H9 (cell line): ENCODE data around the gene DEAF1. TPM values are rescaled to one million over a fixed set of nuclear protein-coding genes. Genes with fewer than 3 reads are reported as not detected.

Experiments used
- DNase-seq: peaks from one replicate; pipeline ENCODE4 v3.0.0-alpha.2; 2017
- H2AFZ ChIP-seq: one replicate; pipeline ENCODE4 v1.6.1; 2013; ENCODE audit warnings: mild to moderate bottlenecking, low read length, control low read depth, moderate library complexity
- H2AK5ac ChIP-seq: 2 replicates; pipeline ENCODE4 v1.6.1; 2013; ENCODE audit warnings: low read length, control low read depth, mixed read lengths; ENCODE audit not compliant: insufficient read length
- H2BK120ac ChIP-seq: one replicate; pipeline ENCODE4 v1.6.1; 2013; ENCODE audit warnings: low read depth, mild to moderate bottlenecking, low read length, control low read depth, inconsistent platforms; ENCODE audit not compliant: poor library complexity, severe bottlenecking
- H2BK12ac ChIP-seq: 2 replicates; pipeline ENCODE4 v1.6.1; 2013; ENCODE audit warnings: low read length, control low read depth, mixed read lengths, low read depth; ENCODE audit not compliant: insufficient read length
- H2BK15ac ChIP-seq: 2 replicates; pipeline ENCODE4 v1.6.1; 2013; ENCODE audit warnings: low read depth, low read length, control low read depth
- H2BK20ac ChIP-seq: one replicate; pipeline ENCODE4 v1.6.1; 2013; ENCODE audit warnings: low read depth, mild to moderate bottlenecking, low read length, control low read depth, inconsistent platforms; ENCODE audit not compliant: poor library complexity, severe bottlenecking
- H2BK5ac ChIP-seq: 2 replicates; pipeline ENCODE4 v1.6.1; 2013; ENCODE audit warnings: low read length, control low read depth, mixed read lengths; ENCODE audit not compliant: insufficient read length
- H3K14ac ChIP-seq: 2 replicates; pipeline ENCODE4 v1.6.1; 2013; ENCODE audit warnings: low read length, control low read depth; ENCODE audit not compliant: insufficient read depth
- H3K18ac ChIP-seq: 2 replicates; pipeline ENCODE4 v1.6.1; 2013; ENCODE audit warnings: low read depth, mild to moderate bottlenecking, mixed read lengths, low read length, control low read depth; ENCODE audit not compliant: insufficient read length
- H3K23ac ChIP-seq: 2 replicates; pipeline ENCODE4 v1.6.1; 2013; ENCODE audit warnings: low read length, control low read depth, mixed read lengths, low read depth; ENCODE audit not compliant: insufficient read length
- H3K23me2 ChIP-seq: 2 replicates; pipeline ENCODE4 v1.6.1; 2013; ENCODE audit warnings: low read depth, mild to moderate bottlenecking, mixed read lengths, low read length, control low read depth; ENCODE audit not compliant: insufficient read length, poor library complexity, severe bottlenecking
- H3K27ac ChIP-seq: 2 replicates; pipeline ENCODE4 v1.5.1; 2013; ENCODE audit warnings: low read length, control low read depth, mixed read lengths, low read depth; ENCODE audit not compliant: insufficient read length
- H3K27me3 ChIP-seq: 2 replicates; pipeline ENCODE4 v1.6.1; 2013; ENCODE audit warnings: low read length, control low read depth, inconsistent platforms; ENCODE audit not compliant: insufficient read depth
- H3K4ac ChIP-seq: 2 replicates; pipeline ENCODE4 v1.6.1; 2013; ENCODE audit warnings: low read depth, mild to moderate bottlenecking, control low read depth, inconsistent platforms, low read length, moderate library complexity
- H3K4me1 ChIP-seq: 2 replicates; pipeline ENCODE4 v1.6.1; 2013; ENCODE audit warnings: low read length, control low read depth, inconsistent platforms; ENCODE audit not compliant: insufficient read depth
- H3K4me2 ChIP-seq: 2 replicates; pipeline ENCODE4 v1.6.1; 2013; ENCODE audit warnings: low read length, control low read depth, mixed read lengths; ENCODE audit not compliant: insufficient read length, insufficient read depth
- H3K56ac ChIP-seq: 2 replicates; pipeline ENCODE4 v1.6.1; 2013; ENCODE audit warnings: low read depth, mild to moderate bottlenecking, mixed read lengths, low read length, control low read depth; ENCODE audit not compliant: insufficient read length
- H3K79me1 ChIP-seq: 2 replicates; pipeline ENCODE4 v1.6.1; 2013; ENCODE audit warnings: low read depth, mild to moderate bottlenecking, moderate library complexity, low read length, control low read depth, inconsistent platforms; ENCODE audit not compliant: insufficient read depth, poor library complexity, severe bottlenecking
- H3K79me2 ChIP-seq: 2 replicates; pipeline ENCODE4 v1.6.1; 2013; ENCODE audit warnings: low read length, control low read depth, inconsistent platforms; ENCODE audit not compliant: insufficient read depth
- H3K9ac ChIP-seq: 2 replicates; pipeline ENCODE4 v1.6.1; 2013; ENCODE audit warnings: low read length, control low read depth, mixed read lengths; ENCODE audit not compliant: insufficient read length; ENCODE audit errors: extremely low read depth
- H3K9me3 ChIP-seq: one replicate; pipeline ENCODE4 v1.6.1; 2013; ENCODE audit warnings: low read depth, low read length, inconsistent platforms; ENCODE audit not compliant: control insufficient read depth
- H3T11ph ChIP-seq: one replicate; pipeline ENCODE4 v1.6.1; 2013; ENCODE audit warnings: mild to moderate bottlenecking, low read length, control low read depth, inconsistent platforms
- H4K20me1 ChIP-seq: one replicate; pipeline ENCODE4 v1.6.1; 2013; ENCODE audit not compliant: control insufficient read depth, insufficient read length, insufficient read depth
- H4K5ac ChIP-seq: 2 replicates; pipeline ENCODE4 v1.6.1; 2013; ENCODE audit warnings: low read depth, mild to moderate bottlenecking, mixed read lengths, low read length, control low read depth; ENCODE audit not compliant: insufficient read length
- H4K8ac ChIP-seq: replicated peaks from 2 replicates; pipeline ENCODE4 v1.6.1; 2013; ENCODE audit warnings: low read length, control low read depth, mixed read lengths, low read depth; ENCODE audit not compliant: insufficient read length
- H4K91ac ChIP-seq: 2 replicates; pipeline ENCODE4 v1.6.1; 2013; ENCODE audit warnings: low read depth, mild to moderate bottlenecking, moderate library complexity, mixed read lengths, low read length, control low read depth; ENCODE audit not compliant: insufficient read length
- H3K27ac Mint-ChIP-seq, 3 experiments: 2 replicates in 2 of 3; 3 replicates in 1 of 3; pipeline ENCODE4 v1.8.0; 2020 to 2021; ENCODE audit warnings: mixed read lengths in 3 of 3, mild to moderate bottlenecking in 1 of 3, moderate library complexity in 1 of 3
- H3K27me3 Mint-ChIP-seq: 2 replicates; pipeline ENCODE4 v1.8.0; 2021; ENCODE audit warnings: low read depth, mild to moderate bottlenecking, moderate library complexity, mixed read lengths
- H3K36me3 Mint-ChIP-seq, 3 experiments: 2 replicates in 2 of 3; 3 replicates in 1 of 3; pipeline ENCODE4 v1.8.0; 2020 to 2021; ENCODE audit warnings: low read depth in 3 of 3, mixed read lengths in 3 of 3; ENCODE audit not compliant: insufficient read depth in 1 of 3
- H3K4me1 Mint-ChIP-seq, 2 experiments: 2 replicates each; pipeline ENCODE4 v1.8.0; 2020; ENCODE audit warnings: mixed read lengths in 2 of 2
- H3K4me3 Mint-ChIP-seq, 2 experiments: 2 replicates in 1 of 2; 3 replicates in 1 of 2; pipeline ENCODE4 v1.8.0; 2020 to 2021; ENCODE audit warnings: mild to moderate bottlenecking in 2 of 2, mixed read lengths in 2 of 2, moderate library complexity in 1 of 2
- H3K9me3 Mint-ChIP-seq, 2 experiments: 2 replicates in 1 of 2; 3 replicates in 1 of 2; pipeline ENCODE4 v1.8.0; 2020; ENCODE audit warnings: mild to moderate bottlenecking in 2 of 2, mixed read lengths in 2 of 2, moderate library complexity in 1 of 2
- WGBS: extraction: QIAGEN DNeasy Blood & Tissue Kit; methylation state at CpG from one replicate; pipeline ENCODE4 v1.1.7; 2013; ENCODE audit warnings: missing lambda C conversion rate, low lambda C conversion rate, mixed read lengths; ENCODE audit not compliant: insufficient read length; ENCODE audit errors: extremely low coverage; 5-methylcytosine and 5-hydroxymethylcytosine counted together
- total RNA-seq: library from RNA; stranded (reverse); gene quantifications from 2 replicates; pipeline ENCODE4 v1.2.1, GENCODE V29; 2021
- TF ChIP-seq, protein P1 (sequence below): fragments of 200-600 bp; sonication (generic); conservative IDR thresholded peaks from 3 replicates; pipeline ENCODE4 v1.8.0; 2021; ENCODE audit warnings: antibody characterized with exemption, mild to moderate bottlenecking

Gene DEAF1
- total RNA-seq, 1 experiment from 2014 or later = 67.3 TPM

DNA sequence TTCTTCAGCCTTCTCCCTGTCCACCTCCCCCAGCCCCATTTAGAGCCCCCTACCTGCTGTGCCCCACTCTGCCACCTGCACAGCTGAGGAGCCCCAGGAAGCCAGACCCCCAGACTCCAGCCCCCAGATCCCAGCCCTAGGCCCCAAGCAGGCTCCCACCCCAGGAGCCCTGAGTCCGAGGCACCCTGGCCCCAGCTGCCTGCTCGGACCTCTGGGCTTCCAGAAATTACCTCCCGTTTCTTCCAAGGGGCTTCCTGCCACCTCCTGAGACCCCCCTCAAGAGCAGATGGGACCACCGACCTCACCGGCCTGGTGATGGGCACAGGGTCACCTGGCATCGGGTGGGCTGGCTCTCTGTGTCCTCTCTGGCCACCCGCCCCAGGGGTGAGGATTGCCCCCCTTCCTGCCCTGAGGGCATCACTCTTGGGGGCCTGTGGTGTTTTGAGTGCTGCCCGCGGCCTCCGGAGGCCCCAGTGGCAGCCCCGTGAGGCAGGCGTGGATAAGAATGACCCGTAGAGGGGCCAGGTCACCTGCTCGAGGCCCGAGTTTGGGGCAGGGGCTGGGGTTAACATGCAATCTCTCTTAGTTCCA, 34.0 kb upstream of the DEAF1 start:
- Histone ChIP-seq H4K8ac (no peak overlapping the region), H3K27me3 (no peaks in the 10 kb centered on the region), H3T11ph (no peak overlapping the region), H3K79me2 (no peaks in the 10 kb centered on the region), H3K56ac (no peak overlapping the region), H2BK120ac (no peak overlapping the region), H4K91ac (no peak overlapping the region), H2BK5ac (no peak overlapping the region), H3K9ac (no peak overlapping the region), H4K5ac (no peak overlapping the region), H3K79me1 (no peaks in the 10 kb centered on the region), H2BK12ac (no peak overlapping the region), H4K20me1 (no peaks in the 10 kb centered on the region), H3K27ac (no peak overlapping the region), H3K23ac (no peak overlapping the region), H2BK15ac (no peak overlapping the region), H3K4ac (no peak overlapping the region), H3K18ac (no peak overlapping the region), H3K4me2 (no peak overlapping the region), H3K9me3 (no peaks in the 10 kb centered on the region), H3K14ac (no peak overlapping the region; the same call in 1 of the 2 replicates), H2AFZ (no peak overlapping the region), H2AK5ac (no peak overlapping the region), H2BK20ac (no peak overlapping the region), H3K23me2 (peaks cover 7% of the 10 kb centered on the region), H3K4me1 (no peaks in the 10 kb centered on the region)
- TF ChIP-seq, protein P1, sequence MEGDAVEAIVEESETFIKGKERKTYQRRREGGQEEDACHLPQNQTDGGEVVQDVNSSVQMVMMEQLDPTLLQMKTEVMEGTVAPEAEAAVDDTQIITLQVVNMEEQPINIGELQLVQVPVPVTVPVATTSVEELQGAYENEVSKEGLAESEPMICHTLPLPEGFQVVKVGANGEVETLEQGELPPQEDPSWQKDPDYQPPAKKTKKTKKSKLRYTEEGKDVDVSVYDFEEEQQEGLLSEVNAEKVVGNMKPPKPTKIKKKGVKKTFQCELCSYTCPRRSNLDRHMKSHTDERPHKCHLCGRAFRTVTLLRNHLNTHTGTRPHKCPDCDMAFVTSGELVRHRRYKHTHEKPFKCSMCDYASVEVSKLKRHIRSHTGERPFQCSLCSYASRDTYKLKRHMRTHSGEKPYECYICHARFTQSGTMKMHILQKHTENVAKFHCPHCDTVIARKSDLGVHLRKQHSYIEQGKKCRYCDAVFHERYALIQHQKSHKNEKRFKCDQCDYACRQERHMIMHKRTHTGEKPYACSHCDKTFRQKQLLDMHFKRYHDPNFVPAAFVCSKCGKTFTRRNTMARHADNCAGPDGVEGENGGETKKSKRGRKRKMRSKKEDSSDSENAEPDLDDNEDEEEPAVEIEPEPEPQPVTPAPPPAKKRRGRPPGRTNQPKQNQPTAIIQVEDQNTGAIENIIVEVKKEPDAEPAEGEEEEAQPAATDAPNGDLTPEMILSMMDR = no peak
- peaks cover under 1 to 2% (median under 1%) of the 10 kb centered on the region in 3 experiments; a peak in 3 of 7 replicates for H3K36me3 Mint-ChIP-seq
- H3K27me3 Mint-ChIP-seq = peaks cover 5% of the 10 kb centered on the region
- 0 out of 7 replicates have a peak overlapping the region, but pooled peaks of 1 of the 3 experiments have one; percentile 48 for H3K27ac Mint-ChIP-seq
- DNase-seq = no peak
- H3K9me3 Mint-ChIP-seq = peaks cover 1 to 2% of the 10 kb centered on the region in 2 experiments; a peak in 2 of 5 replicates
- H3K4me3 Mint-ChIP-seq = no peak overlapping the region
- no CpG with 5 or more reads among the region's 15 CpGs for WGBS
- peaks cover 7 to 13% of the 10 kb centered on the region in 2 experiments; a peak in 3 of 4 replicates for H3K4me1 Mint-ChIP-seq
